Glomerular endothelial cell (primary cell): ENCODE results near the gene PPP1R3C. TPM values are rescaled to one million over a fixed set of nuclear protein-coding genes. Genes with fewer than 3 reads are reported as not detected.

Experiments
- DNase-seq: peaks from one replicate; pipeline ENCODE4 v3.0.0-alpha.2; 2011; ENCODE audit warnings: low read depth, low spot score; ENCODE audit errors: extremely low read depth
- total RNA-seq: library from RNA; depleted of rRNA; stranded (reverse); fragments of >200 nt; gene quantifications from 2 replicates; pipeline ENCODE4 v1.2.3, GENCODE V29; 2015

The PPP1R3C gene
- total RNA-seq, 1 donor from 2014 or later = 1.3 TPM

DNA sequence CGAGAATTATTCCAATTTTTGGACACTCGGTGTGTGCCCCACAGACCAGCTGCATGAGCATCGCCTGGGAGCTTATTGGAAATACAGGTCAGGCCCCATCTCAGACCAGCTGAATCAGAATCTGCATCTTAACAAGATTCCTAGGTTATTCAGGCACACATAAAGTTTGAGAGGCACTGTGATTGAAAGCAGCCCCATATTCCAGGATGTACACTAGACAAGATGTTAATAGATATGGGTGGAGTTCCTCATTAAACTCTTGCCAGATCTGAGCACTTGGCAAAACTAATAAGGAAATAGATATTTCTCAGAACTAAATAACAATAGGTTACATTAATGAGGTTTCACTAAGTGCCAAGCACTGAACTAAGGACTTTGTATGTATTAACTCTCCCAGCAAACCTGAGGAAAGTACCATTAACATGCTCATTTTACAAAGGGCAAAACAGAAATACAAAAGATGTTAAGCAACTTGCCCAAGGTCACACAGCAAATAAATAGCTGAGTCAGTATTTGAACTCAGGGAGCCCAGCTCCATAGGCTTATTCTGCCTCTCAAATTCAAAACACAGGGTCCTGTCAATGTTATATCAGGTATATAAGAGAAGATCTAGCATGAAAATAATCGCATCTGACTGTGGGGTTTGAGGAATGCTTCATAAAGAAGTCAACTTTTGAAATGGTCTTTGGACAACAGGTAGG, 29.9 kb downstream of the PPP1R3C start:
- no peak for DNase-seq

- DNase-seq = no peak
These were observed 30.4 kb downstream of the PPP1R3C start for GRCh38 chr10:91602449-91602848.

DNA sequence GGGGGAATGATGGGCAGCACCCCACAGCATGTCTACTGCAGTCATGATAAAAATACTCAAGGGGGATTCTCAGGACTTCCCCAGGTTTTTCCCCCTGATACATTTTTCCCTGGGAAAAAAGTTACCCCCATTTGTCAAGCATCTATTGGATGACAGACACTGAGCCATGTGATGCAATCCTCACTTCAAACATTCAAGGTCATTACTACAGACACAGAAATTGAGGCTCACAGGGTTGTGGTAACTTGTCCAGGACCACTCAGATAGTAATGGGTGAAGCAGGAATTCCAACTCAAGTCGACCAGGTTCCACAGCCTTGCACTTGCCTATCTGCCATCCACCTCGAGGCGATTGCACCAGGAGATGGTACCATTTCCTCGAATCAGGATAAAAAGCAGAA, 31.7 kb downstream of the PPP1R3C start:
- no peak for DNase-seq

DNA sequence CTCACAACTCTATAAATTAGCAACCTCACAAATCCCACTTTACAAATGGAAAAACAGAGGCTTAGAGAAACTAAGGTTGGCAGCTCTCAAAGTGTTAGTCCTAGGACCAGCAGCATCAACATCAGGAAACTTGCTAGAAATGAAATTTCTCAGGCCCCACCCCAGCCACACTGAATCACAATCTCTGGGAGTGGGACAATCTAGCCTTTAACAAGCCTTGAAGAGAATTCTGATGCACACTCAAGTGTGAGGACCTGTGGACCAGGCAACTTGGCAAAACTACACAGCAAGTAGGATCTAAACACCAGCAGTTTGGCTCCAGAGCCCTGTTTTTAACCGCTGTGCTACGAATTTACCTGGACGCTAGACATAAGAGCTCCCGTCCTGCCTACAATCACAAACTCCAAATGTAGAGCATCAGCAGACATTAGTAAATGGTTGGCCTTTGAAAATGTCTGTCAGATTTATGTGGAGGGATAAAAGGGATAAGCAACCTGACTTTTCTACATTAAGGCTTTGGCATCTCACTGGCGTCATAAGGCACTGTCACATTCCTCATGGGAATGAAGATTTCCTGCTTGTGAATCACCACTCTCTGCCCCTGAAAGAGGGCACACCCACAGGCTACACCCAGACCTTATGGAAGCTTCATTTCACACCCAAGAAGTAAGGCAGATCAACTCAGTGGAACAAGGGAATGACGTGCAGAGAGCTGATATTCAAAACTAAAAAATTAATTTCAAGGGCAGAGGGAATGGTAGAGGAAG, 34.5 kb downstream of the PPP1R3C start:
- DNase-seq = no peak

DNA sequence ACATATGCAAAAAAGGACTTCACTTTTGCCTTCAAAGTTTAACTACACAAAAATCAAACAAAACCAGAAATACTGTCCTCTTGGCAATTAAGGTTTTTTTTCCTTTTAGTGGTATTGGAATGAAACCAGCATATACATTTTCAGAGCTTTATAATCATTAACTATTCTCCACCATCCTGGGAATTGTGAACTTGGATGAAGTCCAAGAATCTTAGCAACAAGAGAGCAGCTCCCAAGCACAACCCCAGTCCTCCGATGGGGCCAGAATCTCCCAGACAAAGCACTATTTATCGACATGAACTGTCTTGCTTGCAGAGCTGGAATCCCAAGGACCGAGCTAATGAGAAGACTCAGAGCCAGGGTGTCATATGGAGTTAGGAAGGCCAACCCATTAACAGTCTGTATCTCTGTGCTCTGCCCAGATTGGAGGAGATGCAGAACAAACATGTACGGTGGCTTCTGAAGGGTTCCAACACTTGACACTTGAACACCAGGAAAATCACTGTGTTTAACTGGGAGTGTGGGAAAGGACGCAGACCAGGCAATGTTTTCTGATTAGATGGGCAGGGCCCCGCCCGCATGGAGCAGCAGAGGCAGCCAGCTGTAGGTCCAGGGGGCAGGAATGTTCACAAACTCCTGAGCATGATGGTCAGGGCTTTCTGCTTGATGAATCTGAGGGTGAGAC, 35.5 kb downstream of the PPP1R3C start:
- DNase-seq = no peak

- no peak for DNase-seq
These were observed 36.1 kb downstream of the PPP1R3C start for GRCh38 chr10:91596825-91597196.

DNA sequence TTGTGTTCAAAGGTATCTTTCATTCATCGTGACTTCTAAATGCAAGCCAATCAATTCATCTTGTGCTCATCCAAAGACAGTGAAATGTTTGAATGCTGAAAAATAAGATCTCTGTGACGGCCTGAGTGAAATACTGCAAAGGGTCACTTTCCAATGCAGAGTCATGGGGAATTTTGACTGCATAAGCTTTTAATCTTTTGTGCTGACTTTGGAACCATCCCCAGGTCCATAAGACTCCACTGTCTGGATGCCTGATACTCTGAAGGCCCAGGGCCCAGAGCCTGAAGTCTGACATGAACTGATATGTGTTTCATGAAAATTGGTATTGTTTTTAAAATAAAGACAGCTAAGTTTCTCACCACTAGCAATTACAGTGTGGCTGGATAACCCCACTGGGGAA, 39.0 kb downstream of the PPP1R3C start:
- DNase-seq = no peak

GRCh38 chr10:91593366-91593765, 39.5 kb downstream of the PPP1R3C start:
- DNase-seq = no peak

DNA sequence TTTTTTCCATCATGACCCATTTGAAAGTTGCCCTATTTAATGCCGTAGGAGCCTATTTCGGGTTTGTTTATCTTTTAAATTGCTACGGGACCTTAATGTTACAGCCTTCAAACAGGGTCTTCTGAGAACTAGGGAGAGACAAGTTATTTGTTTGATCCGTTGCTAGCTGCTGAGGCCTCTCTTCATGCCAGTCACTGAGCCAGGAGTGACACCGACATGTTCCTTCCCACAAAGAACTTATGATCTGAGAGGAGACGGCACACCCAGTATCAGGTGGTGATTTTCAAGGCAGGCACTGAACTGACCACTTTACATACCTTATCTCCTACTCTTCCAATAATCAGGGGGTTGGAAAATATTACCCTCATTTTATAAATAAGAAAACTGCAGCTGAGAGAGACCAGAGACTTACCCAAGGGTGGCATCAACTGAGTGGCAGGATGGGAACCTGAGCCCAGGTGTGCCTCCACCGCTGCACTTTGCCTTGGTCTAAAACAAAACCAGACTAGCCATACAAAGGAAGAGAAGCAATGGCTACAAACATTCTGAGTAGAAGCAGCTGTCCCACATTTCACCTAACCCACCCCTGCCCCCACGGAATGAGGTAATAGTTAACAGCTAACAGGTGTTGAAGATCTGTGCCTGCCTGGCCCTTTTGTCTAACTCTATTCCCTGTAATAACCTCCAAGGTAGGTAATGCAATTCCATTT, 40.5 kb downstream of the PPP1R3C start:
- DNase-seq = no peak

DNA sequence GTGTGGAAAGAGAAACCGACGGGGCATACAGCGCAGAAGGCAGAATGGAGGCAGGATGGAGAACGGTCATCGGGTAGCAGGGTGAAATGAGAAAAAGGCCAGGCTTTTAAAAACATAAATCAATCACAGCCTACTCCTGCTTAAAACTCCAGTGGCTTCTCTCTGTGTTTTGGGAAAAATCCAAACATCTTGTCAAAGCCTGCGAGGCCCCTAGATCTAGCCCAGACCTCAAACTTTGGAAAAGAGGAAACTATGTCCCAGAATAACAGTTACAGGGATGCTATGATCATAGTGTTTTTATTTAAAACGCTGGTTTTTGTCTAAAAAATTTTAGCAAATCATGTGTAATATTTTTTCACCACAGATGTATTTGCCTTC, 41.1 kb downstream of the PPP1R3C start:
- no peak for DNase-seq

- no peak for DNase-seq
These were observed 41.7 kb downstream of the PPP1R3C start for GRCh38 chr10:91590904-91591796.

DNA sequence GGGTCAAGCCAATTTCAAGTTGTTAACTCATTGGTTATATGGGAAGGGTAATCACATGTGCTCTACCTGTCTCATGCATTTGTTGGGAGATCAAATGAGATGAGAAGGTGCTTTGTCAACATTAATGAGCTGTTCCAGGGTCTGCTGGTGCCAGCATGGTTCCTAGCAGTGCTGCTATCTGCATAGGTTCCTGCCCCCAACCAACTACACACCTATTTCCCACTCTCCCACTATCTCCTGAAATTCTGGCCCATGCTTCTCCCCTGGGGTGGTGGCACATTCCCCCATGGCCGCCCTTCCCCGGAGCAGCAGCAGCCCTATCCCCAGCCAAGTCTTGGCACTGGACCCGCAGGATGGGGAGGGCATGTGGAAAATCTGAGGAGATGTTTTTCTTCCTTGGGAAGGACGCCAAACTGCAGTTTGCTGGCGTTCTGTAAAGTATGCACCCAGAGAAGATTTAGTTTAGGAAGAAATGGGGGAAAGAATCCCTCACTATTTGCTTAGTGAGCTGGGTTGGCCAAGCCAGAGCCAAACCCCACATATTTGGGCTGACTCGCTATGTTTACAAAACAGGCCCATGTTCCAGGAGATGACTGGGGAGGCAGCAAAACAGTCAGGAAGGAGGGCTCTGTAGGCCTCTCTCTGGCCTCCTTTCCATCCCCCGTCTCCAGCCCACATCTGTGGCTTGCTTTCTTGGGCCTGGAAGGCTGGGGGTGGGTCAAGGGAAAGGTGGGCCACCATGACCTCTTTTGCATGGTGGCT, 42.5 kb downstream of the PPP1R3C start:
- DNase-seq = no peak

GRCh38 chr10:91589658-91590035, 43.2 kb downstream of the PPP1R3C start:
- DNase-seq = no peak

DNA sequence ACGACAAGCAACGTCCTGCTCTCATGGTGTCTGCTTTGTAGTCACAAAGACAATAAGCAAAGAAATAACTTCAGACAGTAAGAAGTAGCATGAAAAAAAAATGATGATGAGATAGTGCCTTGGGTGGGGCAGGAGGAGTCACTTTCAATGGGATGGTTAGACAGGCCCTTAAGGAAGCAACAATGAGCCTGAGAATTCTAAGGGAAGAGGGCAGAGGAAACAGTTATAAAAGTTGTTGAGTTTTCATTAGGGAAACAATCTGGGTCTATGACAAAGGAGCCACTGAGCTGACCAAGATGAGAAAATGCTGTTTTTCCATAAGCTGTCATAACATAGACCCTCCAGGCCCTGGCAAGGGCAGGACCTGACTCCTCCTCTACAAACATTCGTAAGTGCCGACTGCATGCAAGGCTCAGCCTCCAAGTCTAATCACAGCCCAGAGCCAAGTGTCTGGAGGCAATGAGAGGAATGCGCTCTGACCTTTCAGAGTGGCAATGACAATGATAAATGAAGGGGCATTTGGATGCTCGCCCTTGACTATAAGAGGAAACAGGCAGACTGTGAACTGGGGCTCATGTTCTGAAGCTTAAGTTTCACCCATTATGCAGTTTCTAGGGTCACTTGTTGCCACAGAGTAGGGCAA, 43.7 kb downstream of the PPP1R3C start:
- no peak for DNase-seq

GRCh38 chr10:91587710-91588638, 44.9 kb downstream of the PPP1R3C start:
- no peak for DNase-seq

GRCh38 chr10:91582153-91582554, 50.7 kb downstream of the PPP1R3C start:
- DNase-seq = no peak

DNA sequence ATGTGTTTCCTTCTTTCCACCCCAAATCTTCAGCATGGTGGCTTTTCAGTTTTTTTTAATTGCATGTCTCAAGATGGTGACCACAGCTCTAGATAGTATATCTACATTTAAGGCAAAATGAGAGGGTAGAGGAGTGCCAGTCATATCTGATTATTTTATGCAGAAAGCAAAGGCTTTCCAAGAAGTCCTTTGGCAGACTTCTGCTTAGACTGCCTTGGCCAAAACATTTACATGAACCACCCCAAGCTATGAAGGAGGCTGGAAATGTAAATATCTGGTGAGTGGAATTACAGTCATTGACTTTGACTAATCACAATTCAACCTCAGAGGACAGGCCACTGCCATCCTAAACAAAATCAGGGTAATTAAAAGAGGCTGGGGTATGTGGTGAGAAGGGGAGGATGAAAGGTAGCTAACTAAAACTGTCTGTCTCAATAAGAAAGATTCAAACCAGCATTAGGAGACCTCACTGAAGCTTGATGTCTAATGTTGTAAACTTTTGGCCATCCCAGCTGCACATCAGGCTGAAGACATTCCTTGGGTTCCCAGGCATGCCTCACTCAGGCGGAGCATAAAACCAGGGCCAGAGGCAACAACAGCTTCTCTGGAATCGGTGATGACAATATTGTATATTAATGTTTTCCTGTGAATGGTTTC, 53.4 kb downstream of the PPP1R3C start:
- DNase-seq = no peak
